GM21825 (cell line): ENCODE data around the gene RSPO4.

Experiments
- ATAC-seq: cut with Tn5 transposase; IDR thresholded peaks from one replicate; pipeline ENCODE4 v1.9.1; 2021; ENCODE audit warnings: mild to moderate bottlenecking, moderate library complexity; ENCODE audit not compliant: unreplicated experiment

The RSPO4 gene

DNA sequence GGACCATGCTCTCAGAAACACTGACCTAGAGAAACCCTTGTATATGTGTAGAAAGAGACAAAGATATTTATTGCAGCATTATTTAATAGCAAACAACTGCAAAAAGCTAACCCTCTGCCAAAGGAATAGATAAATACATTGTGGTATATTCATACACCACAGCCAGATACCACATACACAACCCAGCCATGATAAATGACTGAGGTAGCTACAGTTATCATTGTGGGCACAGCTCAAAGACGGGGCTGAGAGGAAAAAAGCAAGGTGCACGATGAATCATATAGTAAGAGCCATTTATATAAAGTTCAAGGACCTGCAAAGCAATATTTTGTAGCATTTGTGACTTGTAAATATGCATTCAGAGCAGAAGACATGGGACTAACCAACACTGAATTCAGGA lies 30.8 kb downstream of the RSPO4 start:
- no peak for ATAC-seq

DNA sequence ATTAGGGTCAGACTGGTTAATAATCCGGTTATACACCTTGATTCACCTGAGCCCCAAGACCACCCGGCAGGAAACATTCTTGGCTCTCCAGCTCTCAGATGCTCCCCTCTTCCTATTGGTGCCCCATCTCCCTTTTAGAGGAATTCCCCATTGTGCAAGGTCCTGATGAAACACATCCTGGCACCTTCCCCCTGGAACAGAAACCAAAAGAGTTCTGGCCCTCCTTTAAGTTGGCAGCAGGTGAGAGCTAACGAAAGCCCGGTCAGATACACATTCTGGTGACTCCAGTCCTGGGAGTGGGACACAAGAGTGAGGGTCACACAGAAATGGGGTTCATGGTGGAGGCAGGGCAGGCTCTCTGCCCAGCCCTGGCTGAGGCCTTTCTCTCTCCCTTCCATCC lies 32.2 kb downstream of the RSPO4 start:
- ATAC-seq: no peak

DNA sequence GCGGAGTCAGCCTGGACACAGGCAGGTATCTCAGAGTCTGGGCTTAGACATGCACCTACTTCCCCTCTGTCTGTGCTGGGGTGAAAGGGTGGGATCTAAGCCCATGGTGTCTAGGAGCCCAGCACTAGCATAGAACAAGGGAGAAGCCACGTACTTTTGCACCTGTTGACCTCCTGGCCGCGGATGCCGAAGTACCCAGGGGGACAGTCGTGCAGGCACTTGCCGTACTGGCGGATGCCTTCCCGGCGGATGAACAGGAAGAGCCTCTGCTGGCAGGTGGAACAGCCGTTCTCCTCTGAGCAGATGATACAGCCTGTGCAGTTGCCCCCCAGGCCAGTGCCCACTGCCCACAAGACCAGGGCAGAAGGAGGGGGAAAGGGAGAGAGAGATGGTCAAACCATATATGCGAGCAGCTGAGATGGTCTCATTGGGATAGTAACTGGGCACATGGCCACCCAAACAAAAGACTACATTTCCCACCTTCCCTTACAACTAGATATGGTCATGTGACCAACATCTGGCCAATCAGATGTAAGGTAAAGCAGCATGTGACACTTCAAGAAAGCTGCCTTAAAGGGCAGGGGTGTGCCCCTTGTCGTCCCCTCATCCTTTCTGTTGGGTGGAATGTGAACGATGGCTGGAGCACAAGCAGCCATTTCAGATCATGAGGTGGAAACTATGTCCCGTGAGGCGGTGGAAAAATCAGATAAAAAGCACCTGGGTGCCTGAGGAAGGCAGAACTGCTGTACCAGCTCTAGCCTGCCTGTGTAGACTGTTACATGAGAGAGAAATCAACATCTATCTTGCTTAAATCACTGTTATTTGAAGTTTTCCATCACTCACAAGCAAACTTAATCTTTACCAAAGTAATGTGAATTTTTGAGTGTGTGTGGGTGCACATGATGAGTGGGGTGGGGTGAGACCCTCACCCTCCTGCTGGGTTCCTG lies 34.0 kb downstream of the RSPO4 start:
- no peak for ATAC-seq

GRCh38 chr20:965956-966355 lies 36.2 kb downstream of the RSPO4 start:
- no peak for ATAC-seq

- ATAC-seq: no peak
Measured at GRCh38 chr20:963795-964194, 38.3 kb downstream of the RSPO4 start.

GRCh38 chr20:962683-963082 lies 39.4 kb downstream of the RSPO4 start:
- ATAC-seq: no peak

- no peak for ATAC-seq
Measured at GRCh38 chr20:962223-962622, 39.9 kb downstream of the RSPO4 start.

DNA sequence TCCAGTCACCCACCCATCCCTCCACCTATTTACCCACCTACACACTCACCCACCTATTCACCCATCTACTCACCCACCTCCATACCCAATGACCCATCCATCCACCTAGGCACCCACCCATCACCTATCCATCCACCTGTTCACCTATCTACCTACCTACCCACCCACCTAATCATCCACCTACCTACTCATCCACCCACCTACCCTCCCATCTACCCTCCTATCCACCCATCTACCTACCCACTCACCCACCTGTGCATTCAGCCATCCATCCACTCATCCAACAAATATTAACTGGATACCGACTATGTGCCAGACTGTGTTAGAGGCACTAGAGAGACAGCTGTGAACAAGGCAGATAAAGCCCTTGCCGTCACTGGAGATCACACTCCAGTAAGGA lies 40.3 kb downstream of the RSPO4 start:
- ATAC-seq: no peak

GRCh38 chr20:959996-960615 lies 42.0 kb downstream of the RSPO4 start:
- ATAC-seq: no peak

GRCh38 chr20:958936-959815 lies 42.9 kb downstream of the RSPO4 start:
- no peak for ATAC-seq

GRCh38 chr20:957544-957943 lies 44.6 kb downstream of the RSPO4 start:
- no peak for ATAC-seq

- ATAC-seq: no peak
Measured at GRCh38 chr20:956330-956951, 45.7 kb downstream of the RSPO4 start.

DNA sequence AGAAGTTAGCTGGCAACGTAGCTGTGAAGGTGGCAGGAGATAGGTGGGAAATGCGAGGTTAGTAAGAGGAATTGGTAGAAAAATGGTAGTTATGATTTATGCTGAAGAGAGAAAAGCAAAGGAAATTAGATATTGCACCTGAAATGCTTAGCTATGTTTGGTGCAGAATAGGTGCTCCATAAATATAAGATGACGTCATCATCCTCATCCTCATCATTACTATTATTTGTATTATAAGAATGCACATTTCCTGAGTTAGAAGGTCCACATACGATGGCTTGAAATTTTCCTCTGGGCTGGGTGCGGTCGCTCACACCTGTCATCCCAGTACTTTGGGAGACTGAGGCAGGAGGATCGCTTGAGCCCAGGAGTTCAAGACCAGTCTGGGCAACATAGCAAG lies 46.5 kb downstream of the RSPO4 start:
- no peak for ATAC-seq

- no peak for ATAC-seq
Measured at GRCh38 chr20:955111-955510, 47.0 kb downstream of the RSPO4 start.

DNA sequence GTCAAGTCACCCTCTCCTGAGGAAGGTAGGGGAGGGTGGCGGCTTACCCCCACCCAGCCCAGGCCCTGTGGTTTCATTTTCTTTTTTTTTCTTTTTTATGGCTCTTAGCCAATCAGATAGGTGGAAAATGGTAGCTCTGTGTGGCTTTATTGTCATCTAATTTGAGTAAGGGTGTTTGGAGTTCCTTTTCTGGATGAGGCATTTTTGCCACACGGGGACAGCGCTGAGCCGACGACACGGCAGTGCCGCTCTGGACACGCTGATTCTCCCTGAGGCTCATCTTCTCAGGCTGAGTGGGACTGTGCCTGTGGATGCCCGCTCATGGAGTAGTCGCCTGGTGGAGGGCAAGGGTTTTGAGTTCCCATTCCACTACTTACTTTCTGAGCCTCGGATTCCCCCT lies 48.4 kb downstream of the RSPO4 start:
- ATAC-seq: no peak

DNA sequence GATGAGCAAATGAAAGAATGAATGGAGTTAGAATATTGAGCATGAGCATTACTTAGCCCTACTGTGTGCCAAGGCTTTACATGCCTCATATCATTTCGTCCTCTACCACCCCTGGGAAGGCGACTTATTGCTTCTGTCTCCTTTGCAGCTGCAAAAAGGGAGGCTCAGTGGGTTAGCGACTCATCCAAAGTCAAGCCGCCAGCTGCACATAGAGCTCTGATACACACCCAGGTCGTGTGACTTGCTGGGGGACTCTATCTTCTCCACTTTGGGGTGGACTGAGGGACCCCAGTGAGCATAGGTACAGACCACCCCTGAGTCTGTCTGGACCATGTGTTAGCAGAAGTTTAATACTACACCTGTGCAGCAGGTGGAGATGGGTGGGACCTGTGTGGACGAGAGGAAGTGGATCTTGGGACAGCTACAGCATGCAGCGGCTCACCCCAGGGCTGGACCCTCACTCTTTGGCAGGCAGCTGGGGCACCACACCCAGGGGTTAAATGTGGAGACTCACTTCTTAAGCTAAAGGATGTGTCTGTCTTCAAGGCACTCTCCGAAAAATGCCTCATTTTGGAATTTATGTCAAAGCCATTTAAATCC lies 49.8 kb downstream of the RSPO4 start:
- ATAC-seq: no peak

GRCh38 chr20:951384-952169 lies 50.5 kb downstream of the RSPO4 start:
- ATAC-seq: no peak

DNA sequence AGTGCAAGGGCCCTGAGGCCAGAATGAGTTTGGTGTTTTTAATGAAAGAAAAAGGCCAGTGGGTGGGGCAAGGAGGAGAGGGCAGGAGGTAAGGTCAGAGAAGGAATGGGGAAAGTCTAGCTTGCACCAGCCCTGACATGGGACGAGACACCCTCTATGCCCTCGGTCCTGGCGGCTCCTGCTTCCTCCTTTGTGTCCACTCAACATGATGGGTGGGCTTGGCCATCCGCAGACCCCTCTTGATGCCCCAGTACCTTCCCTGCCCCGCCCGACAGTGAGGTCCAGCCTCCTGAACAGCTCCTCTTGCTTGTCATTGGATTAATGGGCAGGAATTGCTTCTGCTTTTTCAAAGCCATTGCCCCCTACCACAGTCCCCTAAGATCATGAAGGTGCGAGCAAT lies 52.4 kb downstream of the RSPO4 start:
- no peak for ATAC-seq

DNA sequence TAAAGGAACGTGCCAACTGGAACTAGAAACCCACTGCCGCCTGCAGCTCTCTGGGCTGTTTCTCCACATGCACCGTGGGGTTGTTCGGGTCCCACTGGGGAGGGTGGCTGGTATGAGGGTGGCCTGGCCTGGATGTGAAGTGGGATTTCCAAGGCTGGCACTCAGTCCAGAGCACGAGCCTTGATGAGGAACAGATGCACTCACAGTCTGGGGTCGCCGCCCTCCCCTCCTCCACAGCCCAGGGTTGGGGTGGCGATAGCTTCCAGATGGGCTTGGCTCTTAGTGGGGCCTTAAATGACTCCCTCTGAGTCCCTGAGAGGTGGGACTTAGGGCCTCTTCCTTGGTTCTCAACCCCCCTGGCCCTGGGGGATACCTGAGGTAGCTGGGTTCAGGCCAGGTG lies 55.3 kb downstream of the RSPO4 start:
- no peak for ATAC-seq

- ATAC-seq: no peak
Measured at GRCh38 chr20:945841-946240, 56.3 kb downstream of the RSPO4 start.
